ENCODE data around the gene FAM3D.

Gene FAM3D

GRCh38 chr3:58597770-58598310 is 68.7 kb downstream of the FAM3D start:
- H3K36me3 Mint-ChIP-seq (ENCODE audit: low read depth): no peaks in the 10 kb centered on the region
- peaks cover 8% of the 10 kb centered on the region for H3K27me3 Mint-ChIP-seq (ENCODE audit: low read depth)
- DNase-seq (ENCODE audit: low spot score): no peak
- no peak overlapping the region for H3K27ac Mint-ChIP-seq
- H3K9me3 Mint-ChIP-seq: no peaks in the 10 kb centered on the region
- no peaks in the 10 kb centered on the region for H3K4me1 Mint-ChIP-seq (ENCODE audit: low read depth)
- no peak overlapping the region for H3K4me3 Mint-ChIP-seq

GRCh38 chr3:58596834-58597518 is 69.6 kb downstream of the FAM3D start:
- Mint-ChIP-seq H3K36me3 (ENCODE audit: low read depth) (no peaks in the 10 kb centered on the region), H3K4me1 (ENCODE audit: low read depth) (no peaks in the 10 kb centered on the region), H3K4me3 (no peak overlapping the region), H3K27ac (no peak overlapping the region), H3K27me3 (ENCODE audit: low read depth) (peaks cover 5% of the 10 kb centered on the region), H3K9me3 (no peaks in the 10 kb centered on the region)
- DNase-seq (ENCODE audit: low spot score): no peak

GRCh38 chr3:58594117-58594516 is 72.5 kb downstream of the FAM3D start:
- Mint-ChIP-seq H3K36me3 (ENCODE audit: low read depth) (no peaks in the 10 kb centered on the region), H3K27ac (no peak overlapping the region), H3K27me3 (ENCODE audit: low read depth) (peaks cover 2% of the 10 kb centered on the region), H3K4me3 (no peak overlapping the region), H3K4me1 (ENCODE audit: low read depth) (no peaks in the 10 kb centered on the region), H3K9me3 (no peaks in the 10 kb centered on the region)
- no peak for DNase-seq (ENCODE audit: low spot score)

GRCh38 chr3:58591517-58592510 is 74.8 kb downstream of the FAM3D start:
- DNase-seq (ENCODE audit: low spot score): no peak
- Mint-ChIP-seq H3K4me1 (ENCODE audit: low read depth) (no peaks in the 10 kb centered on the region), H3K27me3 (ENCODE audit: low read depth) (peaks cover 21% of the 10 kb centered on the region), H3K9me3 (no peaks in the 10 kb centered on the region), H3K4me3 (no peak overlapping the region), H3K27ac (no peak overlapping the region), H3K36me3 (ENCODE audit: low read depth) (no peaks in the 10 kb centered on the region)

- peaks cover 48% of the 10 kb centered on the region for H3K27me3 Mint-ChIP-seq (ENCODE audit: low read depth)
- no peak overlapping the region for H3K27ac Mint-ChIP-seq
- peaks cover 11% of the 10 kb centered on the region for H3K4me1 Mint-ChIP-seq (ENCODE audit: low read depth)
- no peak overlapping the region for H3K4me3 Mint-ChIP-seq
- H3K9me3 Mint-ChIP-seq: peaks cover 4% of the 10 kb centered on the region
- H3K36me3 Mint-ChIP-seq (ENCODE audit: low read depth): no peaks in the 10 kb centered on the region
- DNase-seq (ENCODE audit: low spot score): no peak
These were observed 78.5 kb downstream of the FAM3D start for GRCh38 chr3:58588030-58588614.

GRCh38 chr3:58586776-58587192 is 79.8 kb downstream of the FAM3D start:
- no peak overlapping the region for H3K4me3 Mint-ChIP-seq
- peaks cover 11% of the 10 kb centered on the region for H3K4me1 Mint-ChIP-seq (ENCODE audit: low read depth)
- H3K9me3 Mint-ChIP-seq: peaks cover 4% of the 10 kb centered on the region
- no peak for DNase-seq (ENCODE audit: low spot score)
- H3K27me3 Mint-ChIP-seq (ENCODE audit: low read depth): peaks cover 50% of the 10 kb centered on the region
- H3K36me3 Mint-ChIP-seq (ENCODE audit: low read depth): no peaks in the 10 kb centered on the region
- H3K27ac Mint-ChIP-seq: no peak overlapping the region

GRCh38 chr3:58585994-58586393 is 80.6 kb downstream of the FAM3D start:
- peaks cover 11% of the 10 kb centered on the region for H3K4me1 Mint-ChIP-seq (ENCODE audit: low read depth)
- no peak overlapping the region for H3K27ac Mint-ChIP-seq
- H3K27me3 Mint-ChIP-seq (ENCODE audit: low read depth): peaks cover 56% of the 10 kb centered on the region
- peaks cover 4% of the 10 kb centered on the region for H3K9me3 Mint-ChIP-seq
- H3K36me3 Mint-ChIP-seq (ENCODE audit: low read depth): no peaks in the 10 kb centered on the region
- no peak for DNase-seq (ENCODE audit: low spot score)
- H3K4me3 Mint-ChIP-seq: peak overlapping the region; percentile 94

- Mint-ChIP-seq H3K36me3 (ENCODE audit: low read depth) (no peaks in the 10 kb centered on the region), H3K27ac (no peak overlapping the region), H3K27me3 (ENCODE audit: low read depth) (peaks cover 56% of the 10 kb centered on the region), H3K4me3 (peak overlapping the region; percentile 94), H3K4me1 (ENCODE audit: low read depth) (peaks cover 11% of the 10 kb centered on the region), H3K9me3 (peaks cover 4% of the 10 kb centered on the region)
- DNase-seq (ENCODE audit: low spot score): peak; percentile 27
These were observed 81.4 kb downstream of the FAM3D start for GRCh38 chr3:58585005-58585786.

- Mint-ChIP-seq H3K4me3 (peak overlapping the region; percentile 94), H3K27me3 (ENCODE audit: low read depth) (peaks cover 56% of the 10 kb centered on the region), H3K27ac (no peak overlapping the region), H3K9me3 (peaks cover 4% of the 10 kb centered on the region), H3K4me1 (ENCODE audit: low read depth) (peaks cover 11% of the 10 kb centered on the region), H3K36me3 (ENCODE audit: low read depth) (no peaks in the 10 kb centered on the region)
- no peak for DNase-seq (ENCODE audit: low spot score)
These were observed 81.9 kb downstream of the FAM3D start for GRCh38 chr3:58584690-58585004.
